HCT116 (cell line): Measurements from ENCODE around the gene RIPOR2. TPM values are rescaled to one million over a fixed set of nuclear protein-coding genes. Genes with fewer than 3 reads are reported as not detected.
"Not testable (repeated sequence)": the region's sequence is repeated elsewhere in the genome, so short reads cannot be mapped to it uniquely, and the experiment has no call there.

Source experiments
- ATAC-seq: fragments of 200-7000 bp; cut with Tn5 transposase; 2 replicates; pipeline ENCODE4 v1.9.1; 2020; ENCODE audit warnings: mild to moderate bottlenecking, moderate library complexity
- BruUV-seq: library from RNA; stranded (reverse); fragments of 400-500 nt; replicated peaks from 2 replicates; lab custom pipeline; 2021; lab: Mats Ljungman, UMichigan
- CTCF ChIA-PET: fragments of 300-600 bp; sonication (Branson Sonifier 250); formaldehyde crosslinking; loops from one replicate; lab custom pipeline; 2021; ENCODE audit warnings: antibody characterized with exemption; lab: Charles Lee
- POLR2A ChIA-PET: fragments of 300-600, 350-600 bp; sonication (Branson Sonifier 250); formaldehyde crosslinking; loops from one replicate; lab custom pipeline; 2021; ENCODE audit warnings: antibody characterized with exemption; lab: Charles Lee
- RAD21 ChIA-PET, 2 experiments: fragments of 300-600 bp; sonication (Branson Sonifier 250); formaldehyde crosslinking; loops; one replicate each; lab custom pipeline; 2023; ENCODE audit warnings: low total read pairs in 2 of 2; ENCODE audit not compliant: uncharacterized antibody in 2 of 2, unreplicated experiment in 2 of 2, low non-redundant PET in 1 of 2; lab: Charles Lee
- DNase-seq: peaks from one replicate; pipeline ENCODE4 v3.0.0-alpha.2; 2010; ENCODE audit warnings: low read depth, low spot score
- H2AFZ ChIP-seq: fragments of 200-600 bp; shearing (Covaris generic), sonication (generic); 2 replicates; pipeline ENCODE4 v1.6.1; 2017; ENCODE audit warnings: low read depth, mixed run types, mixed read lengths, antibody characterized with exemption, low read length; ENCODE audit not compliant: poor library complexity, severe bottlenecking
- H3K27ac ChIP-seq: 2 replicates; pipeline ENCODE4 v1.5.1; 2012; ENCODE audit warnings: low read depth, low read length
- H3K27me3 ChIP-seq: fragments of 200-600 bp; sonication (generic); 2 replicates; pipeline ENCODE4 v1.6.1; 2016; ENCODE audit warnings: mixed run types, low read length, mixed read lengths; ENCODE audit not compliant: insufficient read depth
- H3K36me3 ChIP-seq, 2 experiments: fragments of 200-500 bp in 1 of 2; fragments of 200-600 bp in 1 of 2; sonication (Bioruptor generic) in 1 of 2; sonication (generic) in 1 of 2; 2 replicates each; pipeline versions ENCODE4 v1.5.1 to v1.6.1; 2014 to 2016; ENCODE audit warnings: low read length in 2 of 2, inconsistent platforms in 1 of 2, mixed read lengths in 1 of 2, mixed run types in 1 of 2; ENCODE audit not compliant: insufficient read depth in 2 of 2, control insufficient read depth in 1 of 2
- H3K4me1 ChIP-seq, 2 experiments: fragments of 200-600 bp in 1 of 2; sonication (generic) in 1 of 2; 2 replicates each; pipeline versions ENCODE4 v1.5.1 to v1.6.1; 2012 to 2017; ENCODE audit warnings: low read length in 2 of 2, inconsistent platforms in 1 of 2, mild to moderate bottlenecking in 1 of 2, mixed read lengths in 1 of 2, mixed run types in 1 of 2, moderate library complexity in 1 of 2; ENCODE audit not compliant: insufficient read depth in 2 of 2, control insufficient read depth in 1 of 2
- H3K4me2 ChIP-seq: fragments of 200-600 bp; sonication (generic); 2 replicates; pipeline ENCODE4 v1.6.1; 2017; ENCODE audit warnings: mixed run types, low read length, mixed read lengths
- H3K4me3 ChIP-seq, 2 experiments: fragments of 200-600 bp in 1 of 2; sonication (generic) in 1 of 2; replicated peaks in 1 of 2; 2 replicates each; pipeline ENCODE4 v1.5.1; 2011 to 2016; ENCODE audit warnings: low read length in 2 of 2, control low read depth in 1 of 2, low read depth in 1 of 2, mild to moderate bottlenecking in 1 of 2, mixed read lengths in 1 of 2, mixed run types in 1 of 2
- H3K79me2 ChIP-seq: fragments of 200-600 bp; sonication (generic); 2 replicates; pipeline ENCODE4 v1.6.1; 2017; ENCODE audit warnings: mild to moderate bottlenecking, mixed run types, low read length, moderate library complexity, mixed read lengths; ENCODE audit not compliant: insufficient read depth
- H3K9ac ChIP-seq: fragments of 200-600 bp; sonication (generic); 2 replicates; pipeline ENCODE4 v1.6.1; 2016; ENCODE audit warnings: low read length, mixed read lengths
- H3K9me2 ChIP-seq: fragments of 200-600 bp; sonication (generic), shearing (Covaris generic); 2 replicates; pipeline ENCODE4 v1.6.1; 2017; ENCODE audit warnings: mixed run types, mild to moderate bottlenecking, moderate library complexity; ENCODE audit not compliant: insufficient read depth
- H3K9me3 ChIP-seq, 2 experiments: fragments of 200-500 bp in 1 of 2; fragments of 200-600 bp in 1 of 2; sonication (Bioruptor generic) in 1 of 2; sonication (generic) in 1 of 2; 2 replicates each; pipeline ENCODE4 v1.6.1; 2014 to 2017; ENCODE audit warnings: low read length in 2 of 2, mixed read lengths in 2 of 2, inconsistent platforms in 1 of 2, low read depth in 1 of 2, mild to moderate bottlenecking in 1 of 2, mixed run types in 1 of 2, moderate library complexity in 1 of 2; ENCODE audit not compliant: control insufficient read depth in 1 of 2, insufficient read depth in 1 of 2
- H4K20me1 ChIP-seq: fragments of 200-600 bp; sonication (generic), shearing (Covaris generic); 2 replicates; pipeline ENCODE4 v1.6.1; 2017; ENCODE audit warnings: mixed run types, mild to moderate bottlenecking, moderate library complexity; ENCODE audit not compliant: insufficient read depth
- SP1 ChIP-seq: IDR thresholded peaks from 2 replicates; pipeline ENCODE4 v1.6.1; 2012; ENCODE audit warnings: low read depth
- SRF ChIP-seq: IDR thresholded peaks from 2 replicates; pipeline ENCODE4 v1.6.1; 2012; ENCODE audit warnings: low read depth
- ZNF274 ChIP-seq: fragments of 200-500 bp; sonication (Bioruptor generic); IDR thresholded peaks from 2 replicates; pipeline ENCODE4 v1.6.1; 2014; ENCODE audit warnings: mild to moderate bottlenecking, low read depth, low read length, inconsistent platforms
- intact Hi-C: fragments of 100-400 bp; cut with micrococcal nuclease; formaldehyde crosslinking; loops from 2 replicates; pipeline ENCODE4 v1.10.0; 2022
- total RNA-seq: library from RNA; stranded (reverse); gene quantifications from one replicate; pipeline ENCODE4 v1.2.1, GENCODE V29; 2021; ENCODE audit not compliant: unreplicated experiment

RIPOR2 gene
- total RNA-seq, 1 experiment from 2014 or later = 0.44 TPM

GRCh38 chr6:24755279-24755678 lies 180.5 kb downstream of the RIPOR2 start:
- RAD21 ChIA-PET = no interaction called here
- no peaks in the 10 kb centered on the region for H3K9me2 ChIP-seq
- H3K4me1 ChIP-seq = no peaks in the 10 kb centered on the region
- no peak overlapping the region for H3K4me2 ChIP-seq
- intact Hi-C loops = no loop called here
- H3K36me3 ChIP-seq = no peaks in the 10 kb centered on the region
- no peak overlapping the region for H3K9ac ChIP-seq
- no peaks in the 10 kb centered on the region for H4K20me1 ChIP-seq
- BruUV-seq = no TSS peak
- CTCF ChIA-PET = interaction anchor here (1.6 kb wide), 1 partner anchor 11 kb away, joined by 3 read pairs; no protein-coding TSS in a partner anchor
- no peak for DNase-seq
- H3K27ac ChIP-seq = no peak overlapping the region
- H2AFZ ChIP-seq = peak overlapping the region; percentile 63
- POLR2A ChIA-PET = no interaction called here
- H3K27me3 ChIP-seq = no peaks in the 10 kb centered on the region
- ATAC-seq = no peak
- no peak overlapping the region for H3K4me3 ChIP-seq
- peaks cover 0 to 2% of the 10 kb centered on the region in 2 experiments; a peak in 1 of 4 replicates for H3K9me3 ChIP-seq
- no peak for TF ChIP-seq SP1
- no peak for TF ChIP-seq SRF
- no peak for TF ChIP-seq ZNF274
- no peaks in the 10 kb centered on the region for H3K79me2 ChIP-seq

GRCh38 chr6:24754378-24754777 lies 181.4 kb downstream of the RIPOR2 start:
- H3K4me3 ChIP-seq, BruUV-seq, H3K36me3 ChIP-seq, intact Hi-C loops, H3K9me2 ChIP-seq, H3K4me1 ChIP-seq, RAD21 ChIA-PET, H3K79me2 ChIP-seq, H3K4me2 ChIP-seq, H3K9ac ChIP-seq, POLR2A ChIA-PET, H3K9me3 ChIP-seq, H2AFZ ChIP-seq, H3K27ac ChIP-seq, H4K20me1 ChIP-seq, H3K27me3 ChIP-seq, ATAC-seq, DNase-seq: not testable (repeated sequence)
- CTCF ChIA-PET = interaction anchor here (1.6 kb wide), 1 partner anchor 12 kb away, joined by 3 read pairs; no protein-coding TSS in a partner anchor

Other genes with a start within 250 kb of the RIPOR2 start
- gene C6orf62, start 216.8 kb downstream of the RIPOR2 start, total RNA-seq = 103 TPM
- 54.9 TPM for gene GMNN, start 161.0 kb downstream of the RIPOR2 start, total RNA-seq
- gene ARMH2, start 137.0 kb downstream of the RIPOR2 start, total RNA-seq = not detected